Measurements from ENCODE around the gene NCBP3.
"Not testable (repeated sequence)": the region's sequence is repeated elsewhere in the genome, so short reads cannot be mapped to it uniquely, and the experiment has no call there.

Gene NCBP3

DNA sequence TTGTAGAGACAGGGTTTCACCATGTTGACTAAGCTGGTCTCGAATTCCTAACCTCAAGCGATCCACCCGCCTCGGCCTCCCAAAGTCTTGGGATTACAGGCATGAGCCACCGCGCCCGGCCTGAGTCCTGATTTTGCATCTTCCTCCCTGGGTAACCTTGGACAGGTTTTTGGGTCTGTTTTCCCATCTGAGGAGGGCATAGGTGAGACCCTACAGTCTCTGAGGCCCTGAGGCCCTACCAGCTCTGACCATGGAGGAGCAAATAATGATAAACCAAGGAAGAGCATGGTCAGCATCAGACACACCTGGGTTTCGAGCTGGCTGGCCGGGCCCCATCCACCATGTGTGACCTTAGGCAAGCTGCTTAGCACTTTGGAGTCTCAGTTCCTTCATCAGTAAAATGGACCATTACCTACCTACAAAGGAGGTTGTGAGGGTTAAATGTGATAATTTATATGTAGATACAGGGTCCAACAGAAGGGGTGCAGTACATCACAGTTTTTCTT, 1.2 kb upstream of the NCBP3 start:
- no peak for DNase-seq (ENCODE audit: low spot score)

DNA sequence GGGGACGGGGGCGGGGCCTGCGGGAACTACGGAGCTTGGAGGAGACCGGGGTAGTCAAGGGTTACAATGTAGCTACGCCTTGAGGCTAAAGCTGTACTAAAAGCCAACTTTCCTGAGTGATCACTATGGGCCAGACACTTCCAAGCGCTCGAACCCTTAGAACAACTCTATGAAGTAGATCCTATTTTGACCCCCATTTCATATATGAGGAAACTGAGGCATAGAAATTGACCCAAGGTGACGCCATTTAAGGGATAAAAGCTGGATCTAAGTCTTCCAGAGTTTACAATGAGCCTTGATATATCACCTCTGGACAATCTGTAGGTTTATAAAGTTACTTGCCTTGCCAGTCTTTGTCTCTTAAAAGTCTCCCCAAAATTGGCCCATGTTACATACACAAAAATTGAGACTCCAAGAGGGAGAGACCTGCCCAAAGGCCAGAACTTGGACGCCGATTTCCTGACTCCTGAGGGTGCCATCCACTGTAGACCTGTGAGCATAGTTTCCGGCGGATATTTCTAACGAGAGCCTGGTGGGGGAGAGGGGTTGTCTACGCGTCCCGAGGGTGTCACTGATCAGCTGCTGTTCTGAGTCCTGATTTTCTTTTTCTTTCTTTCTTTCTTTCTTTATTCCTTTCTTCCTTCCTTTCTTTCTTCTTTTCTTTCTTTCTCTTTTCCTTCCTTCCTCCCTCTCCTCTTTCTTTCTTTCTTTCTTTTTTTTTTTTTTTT, 555 bp upstream of the NCBP3 start:
- no peak for DNase-seq (ENCODE audit: low spot score)

DNA sequence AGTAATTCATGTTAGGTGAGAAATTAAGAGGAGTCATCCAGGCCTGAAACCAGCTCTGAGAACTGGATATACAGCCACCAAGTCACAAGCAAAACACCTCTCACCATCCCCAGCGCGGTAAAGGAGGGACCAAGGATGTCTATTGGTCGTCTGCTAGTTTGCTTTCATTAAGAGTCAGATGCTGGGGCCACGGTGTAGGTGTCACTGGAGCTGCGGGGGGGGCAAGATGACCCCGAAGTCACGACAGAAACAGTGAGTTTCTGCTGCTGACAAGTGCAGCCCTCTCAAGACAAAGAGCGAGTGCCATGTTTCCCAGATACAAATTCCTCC, 790 bp downstream of the NCBP3 start:
- DNase-seq (ENCODE audit: low spot score) = peak; percentile 40

DNA sequence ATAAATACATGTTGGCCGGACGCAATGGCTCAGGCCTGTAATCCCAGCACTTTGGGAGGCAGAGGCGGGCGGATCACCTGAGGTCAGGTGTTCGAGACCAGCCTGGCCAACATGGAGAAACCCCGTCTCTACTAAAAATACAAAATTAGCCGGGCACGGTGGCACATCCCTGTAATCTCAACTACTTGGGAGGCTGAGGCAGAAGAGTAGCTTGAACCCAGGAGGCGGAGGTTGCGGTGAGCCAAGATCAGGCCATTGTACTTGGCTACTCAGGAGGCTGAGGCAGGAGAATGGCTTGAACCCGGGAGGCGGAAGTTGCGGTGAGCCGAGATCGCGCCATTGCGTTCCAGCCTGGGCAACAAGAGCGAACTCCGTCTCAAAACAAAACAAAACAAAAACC, 1.5 kb downstream of the NCBP3 start:
- DNase-seq (ENCODE audit: low spot score) = not testable (repeated sequence)

DNA sequence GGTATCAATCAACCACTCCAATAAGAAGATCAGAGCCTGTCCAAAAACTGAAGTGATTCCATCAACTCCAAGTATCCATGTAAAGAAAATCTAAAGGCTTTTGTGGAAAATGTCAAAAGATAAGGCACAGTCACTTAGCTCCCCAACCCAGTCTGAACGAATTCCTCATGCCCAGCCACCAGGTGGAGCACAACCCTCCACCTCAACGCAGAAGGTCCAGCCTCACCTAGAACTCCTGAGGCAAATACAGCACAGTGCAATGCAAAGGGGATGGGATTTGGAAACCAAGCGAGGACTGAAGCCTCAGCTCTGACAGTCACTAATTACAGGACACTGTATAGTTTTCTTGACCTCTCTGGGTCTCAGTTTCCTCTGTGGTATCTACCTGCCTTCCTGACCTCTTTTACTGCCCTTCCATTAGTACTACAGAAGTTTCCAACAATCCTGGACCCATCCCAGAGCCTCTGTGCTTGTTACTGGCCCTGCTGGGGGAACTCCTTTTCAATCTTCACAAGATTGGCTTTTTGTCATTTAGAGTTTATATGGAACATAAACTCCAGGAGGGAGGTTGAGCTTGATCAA, 2.0 kb downstream of the NCBP3 start:
- DNase-seq (ENCODE audit: low spot score) = peak; percentile 65

DNA sequence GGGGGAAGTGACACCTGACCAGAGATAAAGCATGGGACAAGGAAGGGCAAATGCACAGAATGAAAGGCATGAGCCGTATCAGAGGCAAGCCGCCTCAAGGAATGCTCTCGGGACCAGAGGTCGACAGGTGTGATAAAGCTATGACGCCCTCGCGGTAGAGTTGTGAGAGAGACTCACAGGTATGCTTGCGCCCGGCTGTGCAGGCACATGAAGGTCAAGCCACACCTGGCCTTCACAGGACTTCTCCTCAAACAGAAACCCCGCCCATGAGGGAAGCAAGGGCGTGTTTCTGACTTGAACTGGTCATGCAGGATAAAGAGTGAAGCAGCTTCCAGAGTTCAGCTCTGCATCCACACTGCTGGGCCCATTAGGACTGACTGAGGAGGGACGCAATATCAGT, 7.8 kb downstream of the NCBP3 start:
- no peak for DNase-seq (ENCODE audit: low spot score)

DNA sequence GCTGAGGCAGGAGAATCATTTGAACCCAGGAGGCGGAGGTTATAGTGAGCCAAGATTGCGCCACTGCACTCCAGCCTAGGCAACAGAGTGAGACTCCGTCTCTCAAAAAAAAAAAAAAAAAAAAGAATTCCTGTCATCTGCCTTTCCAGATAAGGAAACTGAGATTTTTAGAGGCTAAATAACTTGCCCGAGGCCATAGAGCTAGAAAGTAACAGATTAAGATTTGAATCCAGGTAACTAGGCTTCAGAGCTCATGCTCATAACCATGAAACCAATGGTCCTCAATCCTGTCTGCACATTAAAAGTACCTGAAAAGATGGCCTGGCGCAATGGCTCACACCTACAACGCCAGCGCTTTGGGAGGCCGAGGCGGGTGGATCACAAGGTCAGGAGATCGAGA, 9.5 kb downstream of the NCBP3 start:
- no peak for DNase-seq (ENCODE audit: low spot score)

DNA sequence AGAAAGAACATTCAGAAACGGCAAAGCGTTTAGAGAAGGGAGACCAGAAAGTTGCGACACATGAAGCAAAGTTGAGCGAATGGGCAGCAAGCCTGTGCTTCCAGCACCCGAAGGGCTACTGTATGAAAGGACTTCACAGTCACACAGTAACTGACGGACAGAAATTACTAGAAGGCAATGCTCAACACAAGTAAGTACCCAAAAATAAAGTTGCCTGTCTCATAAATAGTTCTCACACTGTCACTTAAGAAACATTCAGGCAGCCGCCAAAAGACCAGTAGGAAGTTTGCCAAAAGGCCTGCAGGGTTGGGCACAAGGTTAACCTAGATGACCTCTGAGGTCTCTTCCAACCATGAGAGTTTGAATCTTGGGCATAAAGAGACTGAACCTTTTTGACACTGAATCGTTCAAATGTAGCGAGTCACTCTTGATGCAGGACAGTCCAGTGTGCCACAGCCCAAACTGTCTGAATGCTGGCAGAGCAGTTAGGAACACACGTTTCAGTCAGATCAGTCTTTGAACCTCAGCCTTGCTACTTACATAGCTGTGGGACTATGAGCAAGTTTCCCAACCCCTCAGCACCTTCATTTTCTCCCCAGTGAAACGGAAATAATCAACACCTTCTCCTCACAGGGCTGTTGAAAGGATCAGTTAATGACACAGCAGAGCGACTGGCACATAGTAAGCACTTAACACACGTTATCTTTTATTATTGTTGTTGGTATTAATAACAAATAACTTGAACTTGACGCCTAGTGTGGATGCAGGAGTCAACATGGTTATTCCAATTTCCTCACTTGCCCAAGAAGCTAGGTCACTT, 10.4 kb downstream of the NCBP3 start:
- DNase-seq (ENCODE audit: low spot score) = no peak

DNA sequence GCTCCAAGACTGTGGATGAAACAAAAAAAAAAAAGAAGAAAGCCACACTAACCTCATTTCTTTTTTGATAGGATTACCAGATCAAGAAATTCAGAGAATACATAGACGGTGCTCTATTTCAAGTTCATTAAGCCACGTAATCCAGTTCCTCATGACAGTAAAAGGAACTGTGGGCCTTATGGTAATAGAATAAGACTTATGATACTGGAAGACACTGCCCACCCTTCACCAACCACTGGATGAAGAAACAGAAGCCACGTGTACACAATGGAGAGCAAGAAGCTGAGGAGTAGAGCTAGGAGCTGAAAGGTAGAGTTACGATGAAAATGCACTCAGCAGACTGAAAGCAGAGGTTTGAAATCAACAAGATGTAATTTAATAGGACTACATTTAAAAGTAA, 11.2 kb downstream of the NCBP3 start:
- no peak for DNase-seq (ENCODE audit: low spot score)

DNA sequence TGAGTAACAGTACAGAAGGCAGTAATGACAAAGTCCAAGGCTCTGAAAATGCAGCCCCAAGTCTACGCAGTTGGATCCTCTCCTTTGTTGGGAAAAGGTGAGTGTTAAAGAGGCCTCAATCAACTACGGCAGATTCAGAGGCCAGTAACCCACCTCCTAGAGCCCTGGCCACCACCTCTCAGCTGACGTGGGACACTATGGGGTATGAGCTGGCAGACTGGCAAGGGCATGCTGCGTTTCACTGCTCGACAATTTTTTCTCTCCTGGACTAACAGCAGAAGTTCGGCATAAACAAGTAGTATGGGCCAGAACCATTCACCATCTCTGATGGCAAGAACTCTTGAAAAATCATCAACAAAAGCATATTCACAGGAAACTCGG, 17.2 kb downstream of the NCBP3 start:
- no peak for DNase-seq (ENCODE audit: low spot score)

DNA sequence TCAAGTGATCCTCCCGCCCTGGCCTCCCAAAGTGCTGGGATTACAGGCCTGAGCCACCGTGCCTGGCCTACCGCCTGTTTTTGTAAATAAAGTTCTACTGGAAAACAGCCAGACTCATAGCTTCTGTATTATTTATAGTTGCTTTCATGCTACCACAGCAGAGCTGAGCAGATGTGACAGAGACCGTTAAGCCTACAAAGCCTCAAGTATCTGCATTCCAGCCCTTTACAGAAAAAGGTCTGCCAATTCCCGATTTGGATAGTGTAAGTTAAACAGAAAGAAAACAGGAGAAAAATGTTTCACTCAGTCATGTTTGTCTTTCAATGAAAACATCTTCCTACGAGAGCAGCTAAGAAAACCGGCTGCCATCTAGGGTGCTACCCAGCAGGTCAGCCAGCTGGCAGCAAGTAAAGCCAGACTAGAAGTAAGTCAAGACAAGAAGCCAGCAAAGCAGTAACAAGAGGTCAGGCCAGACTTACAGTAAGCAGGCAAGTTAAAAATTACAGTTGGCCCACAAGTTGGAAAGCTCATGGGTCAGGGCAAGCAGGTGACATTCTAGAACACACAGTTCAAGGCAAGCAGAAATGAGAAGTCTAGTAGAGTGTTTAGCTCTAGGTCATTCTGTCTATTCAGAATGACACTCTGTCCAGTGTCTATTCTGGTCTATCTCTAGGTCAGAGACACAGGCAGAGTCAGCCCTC, 17.7 kb downstream of the NCBP3 start:
- DNase-seq (ENCODE audit: low spot score) = no peak

DNA sequence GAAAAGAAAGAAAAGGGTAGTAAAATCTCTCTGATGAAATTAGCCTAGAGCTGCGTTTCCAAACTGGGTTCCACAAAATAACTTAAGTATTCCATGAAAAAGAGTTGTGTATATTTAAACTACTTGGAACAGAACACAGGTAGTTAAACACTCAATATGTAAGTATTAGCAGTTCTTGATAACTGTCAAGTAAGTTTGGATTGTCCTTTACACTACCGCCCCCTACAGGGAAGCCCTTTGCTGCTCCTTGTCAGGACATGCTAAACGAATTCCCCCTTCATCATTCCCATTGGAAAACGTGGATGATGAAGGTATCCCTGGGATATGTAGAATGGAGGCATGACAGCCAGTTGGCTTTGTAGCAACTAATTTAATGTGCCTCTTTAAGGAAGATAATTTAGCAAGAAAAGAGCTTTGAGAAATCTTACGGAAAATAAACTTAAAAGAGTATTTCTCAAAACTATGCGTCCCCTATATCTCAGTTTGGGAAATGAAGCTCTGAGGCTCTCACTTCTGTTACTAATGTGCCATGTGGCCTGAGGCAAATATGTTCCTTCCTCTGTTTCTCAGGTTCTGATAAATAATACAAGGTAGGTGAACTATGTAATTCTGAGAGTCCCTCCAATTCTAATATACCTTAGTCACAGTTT, 18.8 kb downstream of the NCBP3 start:
- DNase-seq (ENCODE audit: low spot score) = peak; percentile 41

DNA sequence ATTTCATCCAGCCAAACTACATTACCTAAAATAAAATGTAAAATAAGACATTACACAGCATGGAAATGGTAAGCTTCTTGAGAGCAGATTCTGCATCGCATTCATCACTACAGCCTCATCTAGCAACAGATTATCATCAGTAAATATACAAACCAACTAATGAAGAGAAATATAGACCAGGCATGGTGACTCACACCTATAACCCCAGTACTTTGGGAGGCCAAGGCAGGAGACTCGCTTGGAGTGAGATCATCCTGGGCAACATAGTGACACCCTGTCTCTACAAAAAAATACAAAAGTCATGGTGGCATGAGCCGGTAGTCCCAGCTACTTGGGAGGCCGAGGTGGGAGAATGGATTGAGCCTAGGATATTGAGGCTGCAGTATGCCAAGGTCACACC, 19.9 kb downstream of the NCBP3 start:
- DNase-seq (ENCODE audit: low spot score) = no peak

DNA sequence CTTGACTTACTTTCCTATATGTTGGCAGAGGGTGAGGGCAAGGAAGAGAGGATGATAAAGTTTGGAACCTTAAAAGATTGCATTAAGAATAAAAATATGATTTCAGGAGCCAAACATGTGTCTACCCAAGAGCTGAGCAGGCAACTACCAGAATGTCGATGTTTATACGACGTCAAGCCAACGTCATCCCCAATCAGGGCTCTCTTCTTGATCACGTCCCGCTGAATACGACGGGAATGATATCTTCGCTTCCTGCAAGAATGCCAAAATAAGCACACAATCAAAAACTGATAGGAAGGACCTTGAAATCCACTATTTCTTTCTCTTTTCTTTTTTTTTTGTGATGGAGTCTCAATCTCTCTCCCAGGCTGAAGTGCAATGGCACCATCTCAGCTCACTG, 24.9 kb downstream of the NCBP3 start:
- DNase-seq (ENCODE audit: low spot score) = no peak

DNA sequence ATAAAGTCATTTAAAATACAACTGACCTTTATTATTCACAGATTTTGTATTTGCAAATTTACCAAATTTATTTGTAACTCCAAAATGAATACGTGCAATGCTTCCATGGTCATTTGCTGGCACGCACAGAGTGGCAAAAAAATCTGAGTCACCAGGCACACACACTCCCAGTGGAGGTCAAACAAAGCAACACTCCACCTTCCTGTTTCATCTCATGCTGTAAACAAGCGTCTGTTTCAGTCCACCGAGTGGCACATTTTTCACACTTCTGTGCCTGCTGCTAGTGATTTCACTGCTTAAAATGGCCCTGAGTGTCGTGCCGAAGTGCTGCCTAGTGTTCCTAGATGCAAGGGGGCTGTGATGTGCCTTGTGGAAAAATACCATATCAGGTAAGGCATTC, 27.3 kb downstream of the NCBP3 start:
- no peak for DNase-seq (ENCODE audit: low spot score)

DNA sequence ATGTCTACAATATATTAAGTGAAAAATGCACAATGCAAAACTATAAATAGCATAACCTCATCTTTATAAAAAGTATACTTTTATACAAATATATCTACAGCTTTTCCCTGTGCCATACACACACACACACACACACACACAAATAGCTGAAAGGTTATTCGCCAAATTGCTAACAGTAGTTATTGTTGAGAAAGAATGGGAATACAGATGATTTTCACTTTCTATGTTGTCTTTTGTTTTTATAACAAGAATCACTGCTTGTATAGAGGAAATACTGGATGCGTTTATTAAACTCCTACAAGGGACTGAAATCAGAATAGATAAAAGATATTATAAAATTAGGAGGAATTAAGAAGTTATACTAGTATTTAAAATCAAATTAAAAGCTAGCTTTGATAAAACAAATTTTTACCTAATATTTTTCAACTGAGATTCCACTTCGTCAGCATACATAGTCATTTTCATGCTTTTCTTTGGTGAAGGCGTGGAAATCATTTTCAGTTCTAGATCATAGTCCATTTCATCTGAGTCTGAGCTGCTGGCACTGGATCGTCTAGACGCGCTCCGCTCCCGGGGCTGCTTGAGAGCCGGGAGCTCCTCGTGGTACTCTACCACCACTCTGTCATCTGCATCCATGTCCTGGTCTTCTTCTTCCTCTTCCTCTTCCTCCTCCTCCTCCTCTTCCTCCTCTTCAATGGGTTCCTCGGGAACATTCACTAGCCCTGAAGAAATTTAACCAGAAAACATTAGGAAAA, 28.0 kb downstream of the NCBP3 start:
- no peak for DNase-seq (ENCODE audit: low spot score)

DNA sequence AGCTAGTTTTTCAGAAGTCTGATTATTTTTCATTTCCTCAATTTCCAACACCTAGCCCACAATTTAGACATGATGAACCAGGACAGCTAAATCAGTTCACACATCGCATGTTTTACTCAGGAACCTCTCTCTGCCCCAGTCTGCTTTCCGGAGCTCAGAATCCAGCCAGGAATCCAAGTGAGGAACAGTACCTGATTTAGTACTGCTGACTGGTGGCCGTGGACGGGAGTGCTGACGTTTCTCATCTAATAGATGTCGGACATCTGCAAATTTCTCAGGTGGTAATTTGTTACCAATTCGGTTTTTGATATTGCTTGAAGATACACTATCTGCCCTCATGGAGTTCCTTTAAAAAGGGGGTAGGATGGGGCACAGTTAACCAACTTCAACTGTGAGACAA, 30.1 kb downstream of the NCBP3 start:
- DNase-seq (ENCODE audit: low spot score) = no peak

DNA sequence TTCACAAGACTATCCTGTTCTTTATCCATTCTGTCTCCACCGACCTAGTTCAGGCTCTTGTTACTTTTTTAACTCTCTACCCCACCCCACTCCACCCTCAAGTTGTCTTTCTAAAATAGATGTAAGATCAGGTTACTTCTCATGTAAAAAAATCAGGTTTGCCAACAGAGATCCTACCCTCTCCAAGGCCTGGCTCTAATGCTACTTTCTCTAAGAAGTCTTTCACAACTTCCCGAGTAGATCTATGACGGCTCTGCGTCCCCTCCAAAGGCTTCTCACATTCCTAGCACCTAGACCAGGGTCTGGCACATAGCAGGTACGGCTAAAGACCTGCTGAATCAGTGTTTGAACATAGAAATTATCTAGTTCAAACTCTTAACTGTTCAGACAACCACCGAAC, 30.9 kb downstream of the NCBP3 start:
- DNase-seq (ENCODE audit: low spot score) = no peak

DNA sequence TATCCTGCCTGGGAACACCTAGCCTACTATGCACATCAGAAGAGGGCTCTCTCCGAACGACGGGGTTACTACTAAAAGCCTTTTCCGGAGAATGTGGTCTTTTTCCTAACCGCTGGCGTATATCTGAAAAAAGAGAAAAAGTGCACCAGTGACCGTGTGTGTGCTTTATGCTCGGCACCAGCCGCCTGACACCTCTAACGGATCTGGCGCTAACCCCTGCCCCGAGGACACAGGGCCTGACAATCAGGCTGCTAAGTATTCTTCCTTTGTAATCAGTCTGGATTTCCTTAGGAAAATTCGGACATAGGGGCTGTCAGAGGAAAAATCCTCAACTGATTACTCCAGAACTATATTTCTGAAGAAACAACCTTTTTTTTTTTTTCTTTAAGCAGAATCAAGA, 31.7 kb downstream of the NCBP3 start:
- no peak for DNase-seq (ENCODE audit: low spot score)

DNA sequence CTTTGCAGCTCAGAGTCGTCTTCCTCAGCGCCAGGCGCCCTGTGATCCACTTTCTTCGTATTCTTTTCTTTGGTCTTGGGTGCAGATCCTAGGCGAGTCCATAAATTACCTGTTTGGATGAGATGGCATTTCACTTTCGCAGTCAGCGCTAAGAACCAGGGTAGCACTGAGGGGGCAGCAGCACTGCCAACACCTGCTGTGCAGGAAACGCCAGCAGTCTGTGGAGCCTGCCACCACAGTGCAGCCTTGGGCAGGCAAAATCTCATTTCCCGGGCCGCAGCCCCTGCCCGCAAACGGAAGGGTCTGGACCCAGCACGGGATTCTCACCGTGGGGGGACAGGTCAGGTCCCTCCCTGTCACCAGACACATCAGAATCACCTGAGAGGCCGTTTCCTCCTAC, 32.9 kb downstream of the NCBP3 start:
- no peak for DNase-seq (ENCODE audit: low spot score)

DNA sequence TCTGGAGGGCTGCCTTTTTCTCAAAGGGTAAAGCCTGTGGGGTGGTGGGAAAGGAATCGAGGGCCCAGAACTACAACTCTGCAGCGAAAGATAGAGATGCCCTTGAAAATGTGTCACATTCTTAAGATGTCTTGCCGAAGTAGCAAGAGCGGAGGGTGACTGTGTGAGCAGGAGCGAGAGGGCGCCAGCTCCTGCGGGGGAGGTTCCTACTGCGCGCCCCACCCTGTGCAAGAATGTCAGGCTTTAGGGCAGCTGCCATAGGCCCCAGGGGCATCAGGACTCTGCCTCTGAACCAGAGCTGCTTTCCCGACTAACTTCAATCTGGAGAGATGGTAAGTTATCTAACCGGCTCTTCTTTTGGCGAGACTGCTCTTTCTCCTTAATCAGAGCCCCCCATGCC, 33.3 kb downstream of the NCBP3 start:
- no peak for DNase-seq (ENCODE audit: low spot score)
